Loucy (cell line): ENCODE data around the gene B3GAT1.

Experiments
- CTCF ChIP-seq: fragments of 200-600 bp; sonication (generic); conservative IDR thresholded peaks from 2 replicates; pipeline ENCODE4 v1.5.1; 2014; ENCODE audit warnings: mild to moderate bottlenecking, antibody characterized with exemption, low read length
- EZH2phosphoT487 ChIP-seq: fragments of 200-600 bp; IDR thresholded peaks from 2 replicates; pipeline ENCODE4 v1.6.1; 2018; ENCODE audit warnings: antibody characterized with exemption, mild to moderate bottlenecking, moderate library complexity, borderline replicate concordance

GRCh38 chr11:134339756-134340155 lies 72.3 kb downstream of the B3GAT1 start:
- TF ChIP-seq CTCF: no peak
- TF ChIP-seq EZH2phosphoT487: no peak
